Mucosa of descending colon (tissue), 3 donors: ENCODE results near the gene RTP2. TPM values are rescaled to one million over a fixed set of nuclear protein-coding genes. Genes with fewer than 3 reads are reported as not detected.

Experiments
- ATAC-seq: fragments of 200-7000 bp; cut with Tn5 transposase; one replicate; pipeline ENCODE4 v1.9.1; 2020; ENCODE audit warnings: mild to moderate bottlenecking, moderate library complexity
- DNase-seq, 3 donors: peaks; one replicate each; pipeline ENCODE4 v3.0.0-alpha.2; 2020
- H3K36me3 ChIP-seq: fragments of 200-600 bp; one replicate; pipeline ENCODE4 v1.8.0; 2021; ENCODE audit warnings: low read depth, mild to moderate bottlenecking
- H3K4me1 ChIP-seq: fragments of 200-600 bp; one replicate; pipeline ENCODE4 v1.8.0; 2021; ENCODE audit warnings: low read depth, mild to moderate bottlenecking
- H3K4me3 ChIP-seq: fragments of 200-600 bp; one replicate; pipeline ENCODE4 v1.8.0; 2021; ENCODE audit warnings: mild to moderate bottlenecking
- H3K9me3 ChIP-seq: fragments of 200-600 bp; one replicate; pipeline ENCODE4 v1.8.0; 2021; ENCODE audit warnings: mild to moderate bottlenecking
- intact Hi-C, 2 donors: fragments of 100-400 bp; cut with DNase I in 1 of 2; cut with micrococcal nuclease in 1 of 2; formaldehyde crosslinking; loops; one replicate each; pipeline versions ENCODE4 v1.11.0 to v1.11.1; 2022; cut with DNase I, micrococcal nuclease
- total RNA-seq, 3 donors: library from RNA; stranded (reverse); fragmentation: NEBNext Ultra II Directional in 2 of 3; extraction: Animal tissue kit (Norgen Biotek cat#: 25700) in 2 of 3; gene quantifications; one replicate each; pipeline versions ENCODE4 v1.2.1 to v1.2.4, GENCODE V29; 2021 to 2023
- TF ChIP-seq, protein P1 (sequence below): fragments of 200-600 bp; IDR thresholded peaks from one replicate; pipeline ENCODE4 v1.8.0; 2022; ENCODE audit warnings: antibody characterized with exemption, mild to moderate bottlenecking
- donor health status: DM: no; HTN: no; CAD: no; lungs with moderate emphysema.
- donor health status: DM: no; HTN: no; CAD: no.
- donor health status: DM: no; HTN: yes; CAD: no.

The RTP2 gene
- total RNA-seq, 3 donors from 2014 or later = not detected

DNA sequence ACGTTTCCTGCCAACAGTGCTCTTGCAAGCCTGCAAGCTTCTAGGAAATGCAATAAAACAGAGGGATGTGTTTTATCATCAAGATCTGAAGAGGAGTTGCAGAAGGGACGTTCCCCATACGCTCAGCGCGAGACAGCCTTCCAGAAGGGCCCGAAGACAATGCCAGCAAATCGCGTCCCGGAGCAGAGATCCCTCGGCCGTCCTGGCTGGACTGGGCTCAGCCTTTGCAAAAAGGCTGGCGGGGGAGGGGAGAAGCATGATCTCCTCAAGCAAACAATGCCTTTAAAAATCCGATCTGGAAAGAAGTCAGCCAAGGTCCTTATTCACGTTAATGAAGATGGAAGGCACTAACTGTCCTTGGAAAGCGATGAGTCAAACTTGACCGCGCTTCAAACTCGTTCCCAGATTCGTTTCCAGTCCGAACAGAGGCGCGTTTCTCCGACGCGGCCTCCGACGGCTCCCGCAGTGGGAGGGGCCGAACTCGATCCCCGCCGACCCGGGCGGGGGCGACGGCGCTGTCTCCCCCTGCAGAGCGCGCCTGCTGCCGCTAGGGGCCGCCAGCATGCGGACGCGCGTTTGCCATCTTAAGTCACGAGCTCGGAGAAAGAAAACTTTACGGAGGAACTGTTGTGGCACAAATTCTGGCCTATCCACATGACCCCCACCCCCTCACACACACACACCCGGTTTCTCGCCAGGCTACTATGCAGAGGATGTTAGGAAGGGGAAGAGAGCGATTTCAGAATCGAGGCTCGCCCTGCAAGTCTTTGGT, 37.4 kb upstream of the RTP2 start:
- Histone ChIP-seq H3K4me3 (peak overlapping the region; percentile 4), H3K36me3 (no peaks in the 10 kb centered on the region), H3K4me1 (peaks cover 22% of the 10 kb centered on the region), H3K9me3 (no peaks in the 10 kb centered on the region)
- DNase-seq (peak; percentile 77 to 89 (median 87)), ATAC-seq (peak; percentile 49)
- intact Hi-C loops = loop anchor here (5.0 to 10.0 kb wide), 7 partner anchors 313 to 1405 kb away; partner anchors contain the start of gene LPP (in 1 of the 2)
- TF ChIP-seq, protein P1, sequence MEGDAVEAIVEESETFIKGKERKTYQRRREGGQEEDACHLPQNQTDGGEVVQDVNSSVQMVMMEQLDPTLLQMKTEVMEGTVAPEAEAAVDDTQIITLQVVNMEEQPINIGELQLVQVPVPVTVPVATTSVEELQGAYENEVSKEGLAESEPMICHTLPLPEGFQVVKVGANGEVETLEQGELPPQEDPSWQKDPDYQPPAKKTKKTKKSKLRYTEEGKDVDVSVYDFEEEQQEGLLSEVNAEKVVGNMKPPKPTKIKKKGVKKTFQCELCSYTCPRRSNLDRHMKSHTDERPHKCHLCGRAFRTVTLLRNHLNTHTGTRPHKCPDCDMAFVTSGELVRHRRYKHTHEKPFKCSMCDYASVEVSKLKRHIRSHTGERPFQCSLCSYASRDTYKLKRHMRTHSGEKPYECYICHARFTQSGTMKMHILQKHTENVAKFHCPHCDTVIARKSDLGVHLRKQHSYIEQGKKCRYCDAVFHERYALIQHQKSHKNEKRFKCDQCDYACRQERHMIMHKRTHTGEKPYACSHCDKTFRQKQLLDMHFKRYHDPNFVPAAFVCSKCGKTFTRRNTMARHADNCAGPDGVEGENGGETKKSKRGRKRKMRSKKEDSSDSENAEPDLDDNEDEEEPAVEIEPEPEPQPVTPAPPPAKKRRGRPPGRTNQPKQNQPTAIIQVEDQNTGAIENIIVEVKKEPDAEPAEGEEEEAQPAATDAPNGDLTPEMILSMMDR = peak; percentile 96

DNA sequence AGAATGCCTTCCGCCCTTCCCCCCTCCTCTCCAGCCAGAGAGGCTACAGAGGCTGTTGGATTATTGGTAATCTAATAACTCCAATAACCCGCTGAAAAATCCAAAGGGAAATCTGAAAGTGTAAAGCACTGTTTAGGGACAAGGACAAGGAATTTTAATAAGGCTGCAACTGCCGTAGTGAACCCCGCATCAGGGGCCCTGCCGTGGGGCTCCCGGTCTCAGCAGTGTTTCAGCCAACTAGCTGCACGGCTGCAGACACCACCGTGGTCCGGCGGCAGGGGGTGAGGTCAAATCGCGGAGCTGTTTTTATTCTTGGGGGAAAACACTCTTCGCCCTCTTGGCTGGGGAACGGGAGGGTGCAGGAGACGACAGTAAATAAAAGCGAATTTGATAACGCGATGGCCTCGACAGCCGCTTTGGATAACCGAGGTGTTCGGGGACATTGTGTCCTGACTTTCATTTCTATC, 36.8 kb upstream of the RTP2 start:
- no peaks in the 10 kb centered on the region for H3K36me3 ChIP-seq
- peak; percentile 0 for ATAC-seq
- no peak overlapping the region for H3K4me3 ChIP-seq
- DNase-seq = peak; percentile 47 to 71 (median 69)
- intact Hi-C loops = no loop called here
- H3K4me1 ChIP-seq = peaks cover 22% of the 10 kb centered on the region
- TF ChIP-seq, protein P1 = no peak
- H3K9me3 ChIP-seq = no peaks in the 10 kb centered on the region

DNA sequence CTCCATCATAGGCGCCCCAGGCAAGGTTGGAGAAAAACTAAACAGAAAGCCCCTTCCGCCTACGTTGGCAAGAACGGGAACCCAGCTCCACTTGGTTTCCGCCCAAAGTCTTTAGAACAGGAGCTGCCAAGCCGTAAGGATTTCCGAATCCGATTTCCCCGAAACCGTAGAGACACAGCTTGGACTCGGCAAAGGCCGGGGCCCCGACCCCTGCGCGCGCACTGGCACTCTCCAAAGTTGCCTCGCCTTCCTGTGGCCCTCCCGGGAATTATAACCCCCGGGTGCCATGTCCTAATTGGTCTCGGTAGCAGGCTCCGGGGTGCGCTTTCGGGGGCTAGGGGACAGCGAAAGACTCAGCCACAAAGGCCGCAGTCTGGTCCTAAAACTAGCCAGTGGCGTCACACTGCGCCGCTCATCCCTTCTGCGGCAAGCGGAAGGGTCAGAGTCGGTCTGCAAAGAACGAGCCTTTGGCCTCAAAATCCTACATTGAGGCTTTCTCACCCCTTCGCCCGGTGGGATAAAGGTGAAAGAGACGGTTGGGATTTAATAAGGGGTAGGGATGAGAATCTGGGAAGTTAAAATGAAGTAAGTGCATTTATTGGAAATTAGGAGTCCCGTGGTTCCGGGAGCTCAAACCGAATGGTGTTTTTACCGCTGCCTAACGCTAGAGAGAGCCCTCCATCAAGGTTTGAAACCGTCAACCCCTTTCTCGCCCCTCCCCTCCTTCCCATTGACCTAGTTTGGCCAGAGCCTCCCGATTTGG, 36.2 kb upstream of the RTP2 start:
- intact Hi-C loops = no loop called here
- TF ChIP-seq, protein P1 = peak; percentile 51
- peak overlapping the region; percentile 15 for H3K4me3 ChIP-seq
- peaks cover 22% of the 10 kb centered on the region for H3K4me1 ChIP-seq
- no peaks in the 10 kb centered on the region for H3K36me3 ChIP-seq
- ATAC-seq = peak; percentile 74
- peak; percentile 77 to 91 (median 77) for DNase-seq
- H3K9me3 ChIP-seq = no peaks in the 10 kb centered on the region

DNA sequence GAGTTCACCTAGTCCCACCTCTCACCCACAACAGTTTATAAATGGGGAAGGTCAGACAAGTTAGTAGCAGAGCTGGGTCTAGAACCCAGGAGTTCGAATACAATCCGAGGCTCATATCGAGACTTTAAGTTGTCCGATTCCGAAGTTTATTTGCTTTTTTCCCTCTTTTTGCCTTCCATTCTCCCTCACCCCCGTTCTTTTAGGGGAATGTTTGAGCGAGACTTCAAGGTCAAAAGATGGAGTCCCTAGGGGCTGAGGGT, 35.6 kb upstream of the RTP2 start:
- no peak for ATAC-seq
- H3K9me3 ChIP-seq = no peaks in the 10 kb centered on the region
- TF ChIP-seq, protein P1 = no peak
- peaks cover 22% of the 10 kb centered on the region for H3K4me1 ChIP-seq
- no peak for DNase-seq
- H3K36me3 ChIP-seq = no peaks in the 10 kb centered on the region
- H3K4me3 ChIP-seq = peak overlapping the region; percentile 15
- intact Hi-C loops = no loop called here

DNA sequence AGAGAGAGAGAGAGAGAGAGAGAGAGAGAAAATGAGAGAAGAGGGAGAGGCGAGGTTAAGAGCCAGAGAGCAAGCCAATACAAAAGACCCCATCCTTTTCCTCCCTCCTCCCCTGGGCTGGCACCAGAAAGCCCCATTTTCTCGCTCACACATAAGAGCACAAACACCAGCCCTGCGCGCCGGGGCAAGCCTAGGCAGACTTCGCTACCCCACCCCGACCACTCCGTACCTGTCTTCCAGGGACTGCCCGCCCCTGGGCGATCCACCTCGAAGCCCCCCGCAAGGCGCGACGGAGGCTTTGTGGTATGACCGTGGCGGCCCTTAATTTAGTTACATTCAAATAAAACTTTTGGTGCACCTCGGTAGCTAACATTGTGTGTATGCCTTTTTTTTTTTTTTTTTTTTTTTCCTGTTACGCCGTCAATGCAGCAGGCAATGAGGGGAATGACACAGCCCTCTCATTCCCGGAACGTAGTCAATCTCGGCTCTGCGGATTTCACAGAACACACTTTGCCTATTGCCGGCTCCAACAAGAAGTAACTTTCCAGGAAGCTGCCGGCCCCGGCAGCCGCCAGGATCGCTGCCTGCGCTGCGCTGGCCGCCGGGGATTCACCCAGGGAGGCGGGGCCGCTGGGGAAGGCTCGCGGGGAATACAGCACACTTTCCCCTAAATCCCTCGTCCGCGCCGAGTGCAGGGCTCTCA, 35.2 kb upstream of the RTP2 start:
- intact Hi-C loops = no loop called here

More for the DNA sequence above, 35.2 kb upstream of the RTP2 start:
- Histone ChIP-seq H3K4me3 (peak overlapping the region; percentile 15), H3K9me3 (no peaks in the 10 kb centered on the region), H3K36me3 (no peaks in the 10 kb centered on the region), H3K4me1 (peaks cover 17% of the 10 kb centered on the region)
- DNase-seq (peak; percentile 78 to 87 (median 83)), ATAC-seq (peak; percentile 50)
- TF ChIP-seq, protein P1 = no peak
